ENCODE results near the gene COL6A3.
"Not testable (repeated sequence)": the region's sequence is repeated elsewhere in the genome, so short reads cannot be mapped to it uniquely, and the experiment has no call there.

COL6A3 gene

DNA sequence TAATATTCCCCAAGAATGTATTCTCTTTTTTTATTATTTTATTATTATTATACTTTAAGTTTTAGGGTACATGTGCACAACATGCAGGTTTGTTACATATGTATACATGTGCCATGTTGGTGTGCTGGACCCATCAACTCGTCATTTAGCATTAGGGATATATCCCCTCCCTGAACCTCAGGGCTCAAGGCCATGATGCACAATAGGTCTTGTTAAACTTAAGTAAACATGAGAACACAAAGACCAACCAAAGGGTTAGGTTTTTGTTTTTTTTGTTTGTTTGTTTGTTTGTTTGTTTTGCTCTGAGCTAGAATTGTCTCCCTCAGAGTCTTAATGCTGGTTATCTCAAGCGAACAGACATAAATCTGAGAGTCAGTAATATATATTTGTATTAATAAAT is 4.7 kb downstream of the COL6A3 start:
- not testable (repeated sequence) for H3K36me3 ChIP-seq (ENCODE audit: control insufficient read depth in 5 of 5, insufficient read depth in 5 of 5, low read length in 5 of 5); H3K9me3 ChIP-seq (ENCODE audit: control insufficient read depth in 5 of 5, low read length in 5 of 5); H3K9ac ChIP-seq (ENCODE audit: low read length in 5 of 5)
- H3K27ac ChIP-seq (ENCODE audit: low read depth, low read length) = peak overlapping the region; percentile 92
- peaks cover 10 to 79% (median 56%) of the 10 kb centered on the region in 5 donors for H3K4me1 ChIP-seq (ENCODE audit: control insufficient read depth in 5 of 5, insufficient read depth in 5 of 5, low read length in 5 of 5)
- H3K27me3 ChIP-seq (ENCODE audit: control insufficient read depth in 5 of 5, insufficient read depth in 4 of 5, low read length in 5 of 5) = peaks cover 0 to 26% (median 5%) of the 10 kb centered on the region in 5 donors
- H3K4me3 ChIP-seq (ENCODE audit: low read depth in 1 of 5, low read length in 5 of 5) = peak overlapping the region in 3 of 5 donors; percentile 38 to 68 (median 47)

GRCh38 chr2:237408335-237409000 is 5.5 kb downstream of the COL6A3 start:
- peak overlapping the region in 1 of 5 donors; percentile 52 for H3K9ac ChIP-seq (ENCODE audit: low read length in 5 of 5)
- peaks cover 0 to 23% (median 5%) of the 10 kb centered on the region in 5 donors for H3K27me3 ChIP-seq (ENCODE audit: control insufficient read depth in 5 of 5, insufficient read depth in 4 of 5, low read length in 5 of 5)
- peaks cover 10 to 78% (median 54%) of the 10 kb centered on the region in 5 donors for H3K4me1 ChIP-seq (ENCODE audit: control insufficient read depth in 5 of 5, insufficient read depth in 5 of 5, low read length in 5 of 5)
- peak overlapping the region; percentile 92 for H3K27ac ChIP-seq (ENCODE audit: low read depth, low read length)
- no peaks in the 10 kb centered on the region for H3K36me3 ChIP-seq (ENCODE audit: control insufficient read depth in 5 of 5, insufficient read depth in 5 of 5, low read length in 5 of 5)
- peak overlapping the region; percentile 5 to 50 (median 22) for H3K4me3 ChIP-seq (ENCODE audit: low read depth in 1 of 5, low read length in 5 of 5)
- no peaks in the 10 kb centered on the region for H3K9me3 ChIP-seq (ENCODE audit: control insufficient read depth in 5 of 5, low read length in 5 of 5)

DNA sequence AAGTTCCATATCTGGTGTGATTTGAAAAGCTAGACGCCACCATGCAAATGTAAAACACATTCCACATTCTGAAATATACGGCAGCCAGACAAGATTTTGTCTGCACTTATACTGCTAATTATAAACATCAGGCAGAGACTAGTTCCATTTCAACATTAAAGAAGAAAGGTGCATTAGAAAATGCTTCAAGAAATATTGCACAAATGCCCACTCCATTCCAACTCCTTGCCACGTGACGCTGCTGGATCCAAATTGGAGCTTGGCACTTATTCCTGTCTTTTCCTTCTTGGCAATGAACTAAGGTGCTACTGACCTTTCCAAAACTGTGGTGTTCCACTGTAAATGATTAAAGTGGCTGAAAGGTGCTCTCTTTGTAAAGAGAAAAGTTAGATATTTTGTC is 6.3 kb downstream of the COL6A3 start:
- Histone ChIP-seq H3K4me1 (ENCODE audit: control insufficient read depth in 5 of 5, insufficient read depth in 5 of 5, low read length in 5 of 5) (peaks cover 10 to 77% (median 46%) of the 10 kb centered on the region in 5 donors), H3K27me3 (ENCODE audit: control insufficient read depth in 5 of 5, insufficient read depth in 4 of 5, low read length in 5 of 5) (peaks cover 0 to 17% (median 5%) of the 10 kb centered on the region in 5 donors), H3K9ac (ENCODE audit: low read length in 5 of 5) (no peak overlapping the region), H3K4me3 (ENCODE audit: low read depth in 1 of 5, low read length in 5 of 5) (peak overlapping the region in 1 of 5 donors; percentile 50), H3K27ac (ENCODE audit: low read depth, low read length) (peak overlapping the region; percentile 92), H3K36me3 (ENCODE audit: control insufficient read depth in 5 of 5, insufficient read depth in 5 of 5, low read length in 5 of 5) (no peaks in the 10 kb centered on the region), H3K9me3 (ENCODE audit: control insufficient read depth in 5 of 5, low read length in 5 of 5) (no peaks in the 10 kb centered on the region)

DNA sequence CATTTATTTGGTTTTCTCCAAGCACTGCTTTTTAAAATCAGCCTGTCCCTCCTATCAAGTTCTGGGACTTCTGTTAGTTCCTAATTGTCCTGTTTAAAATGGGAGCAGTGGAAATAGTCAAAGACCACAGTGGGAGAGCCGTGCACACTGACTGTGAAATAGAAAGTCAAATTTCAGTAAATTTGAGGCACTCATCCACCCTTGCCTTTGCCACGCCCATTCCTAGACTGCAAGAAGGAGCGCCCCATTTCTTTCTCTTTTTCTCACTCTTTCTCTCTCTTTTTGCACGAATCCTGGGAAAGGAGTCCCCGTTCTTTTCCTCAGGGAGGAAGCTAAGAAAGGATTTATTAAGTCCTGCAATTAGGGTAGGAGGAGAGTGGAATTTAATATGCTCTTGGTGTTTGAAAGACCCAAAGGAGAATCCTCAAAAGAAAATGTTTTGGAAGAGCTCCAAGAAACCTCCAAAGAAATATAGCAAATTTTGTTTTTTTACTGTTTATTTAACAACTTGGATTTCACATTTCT is 7.5 kb downstream of the COL6A3 start:
- peaks cover 10 to 66% (median 41%) of the 10 kb centered on the region in 5 donors for H3K4me1 ChIP-seq (ENCODE audit: control insufficient read depth in 5 of 5, insufficient read depth in 5 of 5, low read length in 5 of 5)
- H3K9ac ChIP-seq (ENCODE audit: low read length in 5 of 5) = no peak overlapping the region
- peak overlapping the region; percentile 70 for H3K27ac ChIP-seq (ENCODE audit: low read depth, low read length)
- no peaks in the 10 kb centered on the region for H3K9me3 ChIP-seq (ENCODE audit: control insufficient read depth in 5 of 5, low read length in 5 of 5)
- H3K27me3 ChIP-seq (ENCODE audit: control insufficient read depth in 5 of 5, insufficient read depth in 4 of 5, low read length in 5 of 5) = peaks cover 0 to 14% (median 4%) of the 10 kb centered on the region in 5 donors
- H3K36me3 ChIP-seq (ENCODE audit: control insufficient read depth in 5 of 5, insufficient read depth in 5 of 5, low read length in 5 of 5) = no peaks in the 10 kb centered on the region
- no peak overlapping the region for H3K4me3 ChIP-seq (ENCODE audit: low read depth in 1 of 5, low read length in 5 of 5)

DNA sequence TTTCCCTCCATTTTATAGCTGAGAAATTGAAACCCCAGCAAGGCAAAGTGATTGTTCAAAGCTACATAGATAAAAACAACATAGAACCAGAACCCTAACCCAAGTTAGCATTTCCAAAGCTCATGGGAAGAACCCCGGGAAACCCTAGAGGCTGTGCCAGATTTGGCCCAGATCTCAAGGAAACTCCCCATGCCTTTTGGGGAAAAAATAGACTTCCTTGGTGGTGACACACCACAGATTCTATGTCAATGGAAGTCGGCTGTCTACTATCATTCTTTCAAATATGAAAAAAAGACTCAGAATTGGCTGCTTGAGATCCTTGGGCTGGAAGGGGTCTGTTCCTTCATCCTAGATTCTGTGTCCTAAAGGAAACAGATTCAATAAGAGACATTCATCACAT is 8.4 kb downstream of the COL6A3 start:
- H3K9ac ChIP-seq (ENCODE audit: low read length in 5 of 5) = no peak overlapping the region
- peaks cover 0 to 14% (median 4%) of the 10 kb centered on the region in 5 donors for H3K27me3 ChIP-seq (ENCODE audit: control insufficient read depth in 5 of 5, insufficient read depth in 4 of 5, low read length in 5 of 5)
- H3K27ac ChIP-seq (ENCODE audit: low read depth, low read length) = peak overlapping the region; percentile 70
- no peaks in the 10 kb centered on the region for H3K9me3 ChIP-seq (ENCODE audit: control insufficient read depth in 5 of 5, low read length in 5 of 5)
- H3K36me3 ChIP-seq (ENCODE audit: control insufficient read depth in 5 of 5, insufficient read depth in 5 of 5, low read length in 5 of 5) = no peaks in the 10 kb centered on the region
- H3K4me1 ChIP-seq (ENCODE audit: control insufficient read depth in 5 of 5, insufficient read depth in 5 of 5, low read length in 5 of 5) = peaks cover 10 to 59% (median 34%) of the 10 kb centered on the region in 5 donors
- H3K4me3 ChIP-seq (ENCODE audit: low read depth in 1 of 5, low read length in 5 of 5) = peak overlapping the region in 2 of 5 donors; percentile 18 to 23

- no peak overlapping the region for H3K9ac ChIP-seq (ENCODE audit: low read length in 5 of 5)
- peaks cover 0 to 14% (median 4%) of the 10 kb centered on the region in 5 donors for H3K27me3 ChIP-seq (ENCODE audit: control insufficient read depth in 5 of 5, insufficient read depth in 4 of 5, low read length in 5 of 5)
- H3K4me3 ChIP-seq (ENCODE audit: low read depth in 1 of 5, low read length in 5 of 5) = peak overlapping the region in 2 of 5 donors; percentile 18 to 23
- no peaks in the 10 kb centered on the region for H3K36me3 ChIP-seq (ENCODE audit: control insufficient read depth in 5 of 5, insufficient read depth in 5 of 5, low read length in 5 of 5)
- H3K27ac ChIP-seq (ENCODE audit: low read depth, low read length) = peak overlapping the region; percentile 70
- H3K9me3 ChIP-seq (ENCODE audit: control insufficient read depth in 5 of 5, low read length in 5 of 5) = no peaks in the 10 kb centered on the region
- peaks cover 10 to 54% (median 33%) of the 10 kb centered on the region in 5 donors for H3K4me1 ChIP-seq (ENCODE audit: control insufficient read depth in 5 of 5, insufficient read depth in 5 of 5, low read length in 5 of 5)
Measured at GRCh38 chr2:237405006-237405559, 8.9 kb downstream of the COL6A3 start.

GRCh38 chr2:237404413-237404812 is 9.6 kb downstream of the COL6A3 start:
- no peaks in the 10 kb centered on the region for H3K9me3 ChIP-seq (ENCODE audit: control insufficient read depth in 5 of 5, low read length in 5 of 5)

GRCh38 chr2:237403024-237403882 is 10.7 kb downstream of the COL6A3 start:
- H3K27me3 ChIP-seq (ENCODE audit: control insufficient read depth in 5 of 5, insufficient read depth in 4 of 5, low read length in 5 of 5) = peaks cover 0 to 20% (median 5%) of the 10 kb centered on the region in 5 donors
- H3K4me1 ChIP-seq (ENCODE audit: control insufficient read depth in 5 of 5, insufficient read depth in 5 of 5, low read length in 5 of 5) = peaks cover 7 to 45% (median 28%) of the 10 kb centered on the region in 5 donors
- H3K4me3 ChIP-seq (ENCODE audit: low read depth in 1 of 5, low read length in 5 of 5) = no peak overlapping the region
- H3K27ac ChIP-seq (ENCODE audit: low read depth, low read length) = no peak overlapping the region
- H3K36me3 ChIP-seq (ENCODE audit: control insufficient read depth in 5 of 5, insufficient read depth in 5 of 5, low read length in 5 of 5) = no peaks in the 10 kb centered on the region
- H3K9ac ChIP-seq (ENCODE audit: low read length in 5 of 5) = no peak overlapping the region
- no peaks in the 10 kb centered on the region for H3K9me3 ChIP-seq (ENCODE audit: control insufficient read depth in 5 of 5, low read length in 5 of 5)

More at GRCh38 chr2:237404413-237404812, 9.6 kb downstream of the COL6A3 start:
- H3K4me3 ChIP-seq (ENCODE audit: low read depth in 1 of 5, low read length in 5 of 5) = no peak overlapping the region
- H3K27me3 ChIP-seq (ENCODE audit: control insufficient read depth in 5 of 5, insufficient read depth in 4 of 5, low read length in 5 of 5) = peaks cover 0 to 14% (median 4%) of the 10 kb centered on the region in 5 donors
- peak overlapping the region; percentile 32 for H3K27ac ChIP-seq (ENCODE audit: low read depth, low read length)
- H3K4me1 ChIP-seq (ENCODE audit: control insufficient read depth in 5 of 5, insufficient read depth in 5 of 5, low read length in 5 of 5) = peaks cover 10 to 51% (median 33%) of the 10 kb centered on the region in 5 donors
- H3K9ac ChIP-seq (ENCODE audit: low read length in 5 of 5) = no peak overlapping the region
- H3K36me3 ChIP-seq (ENCODE audit: control insufficient read depth in 5 of 5, insufficient read depth in 5 of 5, low read length in 5 of 5) = no peaks in the 10 kb centered on the region

DNA sequence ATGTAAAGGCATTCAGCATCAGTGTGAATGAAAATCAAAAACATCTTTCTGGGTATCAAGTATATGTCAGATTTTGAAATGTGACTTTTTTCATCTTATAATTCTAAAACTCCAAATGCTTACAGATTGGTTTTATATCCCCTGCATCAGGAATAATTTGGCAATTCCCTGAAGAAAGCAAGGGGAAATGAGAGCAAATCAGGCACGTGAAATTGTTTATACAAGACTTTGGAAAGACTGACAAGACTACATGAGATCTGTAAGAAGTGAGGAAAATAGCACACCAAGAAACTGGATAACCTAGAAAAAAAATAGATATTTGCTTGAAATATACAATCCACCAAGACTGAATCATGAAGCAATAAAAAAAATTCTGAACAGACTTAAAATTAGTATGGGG is 13.8 kb downstream of the COL6A3 start:
- Histone ChIP-seq H3K4me1 (ENCODE audit: control insufficient read depth in 5 of 5, insufficient read depth in 5 of 5, low read length in 5 of 5) (peaks cover 0 to 36% (median 16%) of the 10 kb centered on the region in 5 donors), H3K4me3 (ENCODE audit: low read depth in 1 of 5, low read length in 5 of 5) (no peak overlapping the region), H3K9ac (ENCODE audit: low read length in 5 of 5) (no peak overlapping the region), H3K27ac (ENCODE audit: low read depth, low read length) (peak overlapping the region; percentile 9), H3K9me3 (ENCODE audit: control insufficient read depth in 5 of 5, low read length in 5 of 5) (no peaks in the 10 kb centered on the region), H3K27me3 (ENCODE audit: control insufficient read depth in 5 of 5, insufficient read depth in 4 of 5, low read length in 5 of 5) (peaks cover 0 to 16% (median 3%) of the 10 kb centered on the region in 5 donors), H3K36me3 (ENCODE audit: control insufficient read depth in 5 of 5, insufficient read depth in 5 of 5, low read length in 5 of 5) (peaks cover 0 to 7% (median 0%) of the 10 kb centered on the region in 5 donors)
